ENCODE results near the gene WWOX.

GRCh38 chr16:78192734-78193488 is 93.5 kb downstream of the WWOX start:
- TF ChIP-seq POLR2A (IDR thresholded peaks at IDR 0.05; ENCODE audit: low read length): no peak
- no peak for TF ChIP-seq CTCF (IDR thresholded peaks at IDR 0.05)
- TF ChIP-seq ZSCAN20 (CRISPR knock-in tag; IDR thresholded peaks at IDR 0.05): no peak
- TF ChIP-seq RNF2 (IDR thresholded peaks at IDR 0.05; ENCODE audit: borderline replicate concordance, low read depth): no peak
